ENCODE data around the gene LBX1.

The LBX1 gene

DNA sequence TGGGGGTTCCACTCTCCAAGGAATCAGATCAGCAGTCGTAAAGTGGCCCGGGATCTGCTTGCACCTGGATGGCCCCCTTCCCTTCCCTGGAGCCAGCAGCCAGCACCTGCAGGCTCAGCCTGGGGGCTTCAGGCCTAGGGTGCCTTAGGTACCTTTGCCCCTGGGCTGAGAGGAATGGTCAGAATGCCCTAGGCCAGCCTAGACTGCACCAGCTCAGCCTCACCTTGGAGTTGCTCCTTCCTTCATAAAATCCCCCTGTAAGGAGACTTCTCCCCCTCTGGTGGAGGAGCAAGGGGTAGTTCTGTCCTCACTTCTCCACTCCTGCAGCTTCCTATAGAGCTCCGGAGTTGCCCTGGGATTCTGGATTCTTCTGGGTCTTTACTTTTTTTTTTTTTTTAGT is 32.4 kb upstream of the LBX1 start:
- peaks cover 20% of the 10 kb centered on the region for H3K4me1 ChIP-seq (ENCODE audit: control insufficient read depth, insufficient read depth, low read length)
- H3K9ac ChIP-seq (ENCODE audit: low read depth, low read length): no peak overlapping the region
- H3K36me3 ChIP-seq (ENCODE audit: control insufficient read depth, insufficient read depth, low read length): no peaks in the 10 kb centered on the region
- no peak overlapping the region for H3K4me3 ChIP-seq (ENCODE audit: low read depth, low read length)
- H3K27me3 ChIP-seq (ENCODE audit: control insufficient read depth, insufficient read depth, low read length): peaks cover 38% of the 10 kb centered on the region
- no peaks in the 10 kb centered on the region for H3K9me3 ChIP-seq (ENCODE audit: control insufficient read depth, insufficient read depth, low read length)
- no peak overlapping the region for H3K27ac ChIP-seq (ENCODE audit: low read depth, low read length)

DNA sequence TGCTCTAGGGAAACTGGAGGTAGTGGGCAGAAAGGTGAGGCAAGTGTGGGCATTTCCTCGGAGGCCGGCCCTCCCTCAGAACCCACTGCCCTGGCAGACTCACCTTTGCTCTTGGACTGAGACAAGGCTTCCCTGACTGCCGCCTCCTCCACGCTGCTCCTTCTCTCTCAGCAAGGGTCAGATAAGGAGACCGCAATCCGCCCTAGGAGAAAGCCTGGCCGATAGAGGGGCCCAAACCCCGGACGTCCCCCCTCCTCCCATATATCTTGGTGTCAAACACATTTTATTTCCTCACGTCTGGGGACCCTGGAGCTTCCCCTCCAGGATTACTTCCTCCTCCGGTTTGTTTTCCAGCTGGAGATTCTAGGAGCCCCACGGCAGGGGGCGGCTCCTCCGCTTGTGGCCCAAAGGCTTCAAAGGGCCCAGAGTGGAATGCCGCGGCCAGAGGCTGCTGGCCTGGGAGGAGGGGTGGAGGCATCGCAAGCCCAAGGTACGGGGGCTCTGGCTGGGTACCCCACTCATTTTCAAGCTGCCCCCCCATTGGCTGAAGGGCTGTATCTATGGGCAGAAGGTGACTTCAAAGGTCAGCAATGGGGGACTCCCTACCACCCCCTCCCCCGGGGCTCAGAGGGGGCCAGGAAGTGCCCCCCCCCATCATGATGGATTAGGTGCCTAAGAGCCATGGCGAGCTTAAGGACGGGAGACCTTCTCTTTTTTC is 31.7 kb upstream of the LBX1 start:
- peak overlapping the region; percentile 50 for H3K27ac ChIP-seq (ENCODE audit: low read depth, low read length)
- no peaks in the 10 kb centered on the region for H3K9me3 ChIP-seq (ENCODE audit: control insufficient read depth, insufficient read depth, low read length)
- H3K9ac ChIP-seq (ENCODE audit: low read depth, low read length): no peak overlapping the region
- peaks cover 38% of the 10 kb centered on the region for H3K27me3 ChIP-seq (ENCODE audit: control insufficient read depth, insufficient read depth, low read length)
- no peaks in the 10 kb centered on the region for H3K36me3 ChIP-seq (ENCODE audit: control insufficient read depth, insufficient read depth, low read length)
- H3K4me3 ChIP-seq (ENCODE audit: low read depth, low read length): no peak overlapping the region
- H3K4me1 ChIP-seq (ENCODE audit: control insufficient read depth, insufficient read depth, low read length): peaks cover 16% of the 10 kb centered on the region

DNA sequence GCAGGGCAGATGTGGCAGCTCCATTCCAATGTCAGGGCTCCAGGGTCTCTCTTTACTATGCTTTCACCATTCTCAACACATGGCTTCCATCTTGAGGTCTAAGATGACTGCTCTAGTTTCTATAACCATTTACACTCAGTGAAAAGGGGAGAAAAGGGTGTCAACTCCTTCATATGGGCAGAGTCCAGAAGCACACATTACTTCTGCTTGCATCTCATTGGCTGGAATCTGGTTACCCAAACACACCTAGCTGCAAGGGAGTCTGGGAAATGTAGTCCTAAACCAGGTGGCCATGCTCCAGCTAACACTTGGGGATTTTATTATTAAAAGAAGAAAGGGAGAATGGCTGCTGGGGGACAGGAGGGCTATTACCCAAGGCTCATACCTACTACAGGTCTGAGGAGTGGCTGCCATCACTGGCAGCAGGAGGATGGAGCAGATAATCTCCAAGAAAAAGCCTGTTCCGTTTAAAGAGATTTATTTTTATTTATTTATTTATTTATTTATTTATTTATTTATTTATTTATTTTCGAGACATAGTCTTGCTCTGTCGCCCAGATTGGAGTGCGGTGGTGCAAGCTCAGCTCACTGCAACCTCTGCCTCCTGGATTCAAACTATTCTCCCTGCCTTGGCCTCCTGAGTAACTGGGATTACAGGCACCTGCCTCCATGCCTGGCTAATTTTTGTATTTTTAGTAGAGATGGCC is 29.1 kb upstream of the LBX1 start:
- peaks cover 24% of the 10 kb centered on the region for H3K4me1 ChIP-seq (ENCODE audit: control insufficient read depth, insufficient read depth, low read length)
- H3K4me3 ChIP-seq (ENCODE audit: low read depth, low read length): no peak overlapping the region
- H3K27me3 ChIP-seq (ENCODE audit: control insufficient read depth, insufficient read depth, low read length): peaks cover 33% of the 10 kb centered on the region
- no peak overlapping the region for H3K27ac ChIP-seq (ENCODE audit: low read depth, low read length)
- H3K36me3 ChIP-seq (ENCODE audit: control insufficient read depth, insufficient read depth, low read length): no peaks in the 10 kb centered on the region
- H3K9me3 ChIP-seq (ENCODE audit: control insufficient read depth, insufficient read depth, low read length): no peaks in the 10 kb centered on the region
- H3K9ac ChIP-seq (ENCODE audit: low read depth, low read length): no peak overlapping the region

DNA sequence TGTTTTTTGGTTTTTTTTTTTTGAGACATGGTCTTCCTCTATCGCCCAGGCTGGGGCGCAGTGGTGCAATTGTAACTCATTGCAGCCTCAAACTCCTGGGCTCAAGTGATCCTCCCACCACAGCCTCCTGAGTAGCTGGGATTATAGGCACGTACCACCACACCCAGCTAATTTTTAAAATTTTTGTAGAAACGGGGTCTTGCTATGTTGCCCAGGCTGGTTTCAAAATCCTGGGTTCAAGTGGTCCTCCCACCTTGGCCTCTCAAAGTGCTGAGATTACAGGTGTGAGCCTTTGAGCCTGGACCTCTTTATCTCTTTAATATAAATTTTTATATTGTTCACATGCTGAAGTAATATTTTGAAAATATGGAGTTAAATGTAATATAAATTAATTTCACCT is 28.2 kb upstream of the LBX1 start:
- H3K4me1 ChIP-seq (ENCODE audit: control insufficient read depth, insufficient read depth, low read length): peaks cover 24% of the 10 kb centered on the region
- peaks cover 25% of the 10 kb centered on the region for H3K27me3 ChIP-seq (ENCODE audit: control insufficient read depth, insufficient read depth, low read length)
- H3K4me3 ChIP-seq (ENCODE audit: low read depth, low read length): no peak overlapping the region
- H3K27ac ChIP-seq (ENCODE audit: low read depth, low read length): no peak overlapping the region
- H3K9me3 ChIP-seq (ENCODE audit: control insufficient read depth, insufficient read depth, low read length): no peaks in the 10 kb centered on the region
- no peaks in the 10 kb centered on the region for H3K36me3 ChIP-seq (ENCODE audit: control insufficient read depth, insufficient read depth, low read length)
- no peak overlapping the region for H3K9ac ChIP-seq (ENCODE audit: low read depth, low read length)

DNA sequence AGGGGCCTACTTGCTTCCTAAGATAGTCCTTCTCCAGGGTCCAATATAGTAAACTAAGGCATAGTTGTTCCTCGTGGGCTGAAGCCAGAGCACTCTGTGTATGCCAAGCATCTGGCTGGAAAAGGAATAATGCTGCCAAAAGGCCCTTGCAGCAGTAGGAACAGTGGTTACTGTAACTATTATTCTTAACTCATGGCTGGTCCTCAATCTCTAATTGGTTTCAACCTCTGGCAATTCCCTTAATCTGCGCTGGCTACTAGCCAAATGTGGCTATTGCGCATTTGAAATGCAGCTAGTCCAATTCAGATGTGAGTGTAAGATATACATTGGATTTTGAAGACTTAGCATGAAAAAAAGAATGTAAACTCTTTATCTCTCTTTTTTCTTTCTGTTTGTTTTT is 27.8 kb upstream of the LBX1 start:
- Histone ChIP-seq H3K27ac (ENCODE audit: low read depth, low read length) (no peak overlapping the region), H3K27me3 (ENCODE audit: control insufficient read depth, insufficient read depth, low read length) (peaks cover 21% of the 10 kb centered on the region), H3K4me3 (ENCODE audit: low read depth, low read length) (no peak overlapping the region), H3K9ac (ENCODE audit: low read depth, low read length) (no peak overlapping the region), H3K36me3 (ENCODE audit: control insufficient read depth, insufficient read depth, low read length) (no peaks in the 10 kb centered on the region), H3K4me1 (ENCODE audit: control insufficient read depth, insufficient read depth, low read length) (peaks cover 24% of the 10 kb centered on the region), H3K9me3 (ENCODE audit: control insufficient read depth, insufficient read depth, low read length) (no peaks in the 10 kb centered on the region)

DNA sequence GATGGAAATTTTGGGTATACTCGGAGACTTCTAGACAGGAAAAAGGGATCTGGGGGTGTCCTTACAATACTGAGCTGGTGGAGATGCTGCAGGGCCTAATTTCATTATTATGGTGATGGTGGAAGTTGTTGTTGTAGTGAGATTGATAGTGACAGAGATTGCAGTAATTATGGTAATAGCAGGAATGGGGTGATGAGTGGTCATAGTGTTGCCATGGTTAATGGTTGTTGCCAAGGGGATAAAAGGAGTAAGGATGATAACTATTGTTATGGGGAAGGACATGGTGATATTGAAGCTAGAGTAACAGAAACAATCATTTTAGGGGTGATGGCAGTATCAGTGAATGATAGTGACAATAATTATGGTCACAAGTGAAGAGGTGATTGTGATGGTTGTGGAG is 27.1 kb upstream of the LBX1 start:
- Histone ChIP-seq H3K9ac (ENCODE audit: low read depth, low read length) (no peak overlapping the region), H3K4me3 (ENCODE audit: low read depth, low read length) (no peak overlapping the region), H3K36me3 (ENCODE audit: control insufficient read depth, insufficient read depth, low read length) (no peaks in the 10 kb centered on the region), H3K27ac (ENCODE audit: low read depth, low read length) (no peak overlapping the region), H3K4me1 (ENCODE audit: control insufficient read depth, insufficient read depth, low read length) (peaks cover 19% of the 10 kb centered on the region), H3K27me3 (ENCODE audit: control insufficient read depth, insufficient read depth, low read length) (peaks cover 15% of the 10 kb centered on the region), H3K9me3 (ENCODE audit: control insufficient read depth, insufficient read depth, low read length) (no peaks in the 10 kb centered on the region)

DNA sequence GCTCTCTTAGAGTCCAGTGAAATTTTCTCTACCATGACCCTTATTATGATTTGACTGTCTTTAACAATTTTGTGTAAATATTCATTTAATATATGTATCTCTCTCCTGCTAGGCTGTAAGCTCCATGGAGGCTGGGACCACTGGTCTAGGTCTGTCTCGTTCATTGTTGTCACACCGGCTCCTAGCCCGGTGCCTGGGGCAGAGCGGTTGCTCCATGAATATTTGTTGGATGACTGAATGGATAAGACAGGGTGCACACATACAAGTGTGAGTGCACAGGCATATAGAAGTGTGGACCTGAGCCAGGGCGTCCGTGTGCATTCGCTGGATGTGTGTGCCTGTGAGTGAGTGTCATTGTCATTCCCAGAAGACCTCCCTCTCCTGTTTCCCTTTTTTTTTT is 20.9 kb upstream of the LBX1 start:
- Histone ChIP-seq H3K9ac (ENCODE audit: low read depth, low read length) (no peak overlapping the region), H3K27me3 (ENCODE audit: control insufficient read depth, insufficient read depth, low read length) (peaks cover 36% of the 10 kb centered on the region), H3K9me3 (ENCODE audit: control insufficient read depth, insufficient read depth, low read length) (no peaks in the 10 kb centered on the region), H3K36me3 (ENCODE audit: control insufficient read depth, insufficient read depth, low read length) (no peaks in the 10 kb centered on the region), H3K4me3 (ENCODE audit: low read depth, low read length) (no peak overlapping the region), H3K27ac (ENCODE audit: low read depth, low read length) (no peak overlapping the region), H3K4me1 (ENCODE audit: control insufficient read depth, insufficient read depth, low read length) (peaks cover 8% of the 10 kb centered on the region; the same call in 1 of the 2 replicates)

DNA sequence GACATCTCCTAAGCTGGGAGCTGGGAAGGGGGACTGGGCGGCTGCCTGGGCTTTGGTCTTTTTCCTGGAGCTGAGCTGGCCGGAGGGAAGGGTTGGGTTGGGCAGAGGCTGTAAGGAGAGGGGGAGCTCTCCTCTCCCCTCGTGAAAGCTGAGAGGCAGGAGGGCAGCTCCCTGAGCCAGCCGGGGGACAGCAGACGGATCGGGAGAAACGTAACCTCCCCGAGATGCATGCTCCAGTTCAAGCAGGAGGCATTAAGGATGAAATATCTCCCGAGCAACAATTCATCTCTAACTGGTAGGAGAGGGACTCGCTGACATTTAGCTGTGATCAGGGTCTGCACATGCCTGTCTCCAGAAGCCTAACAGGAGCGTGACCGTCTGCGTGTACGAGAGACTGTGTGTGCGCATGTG is 19.9 kb upstream of the LBX1 start:
- Histone ChIP-seq H3K9me3 (ENCODE audit: control insufficient read depth, insufficient read depth, low read length) (no peaks in the 10 kb centered on the region), H3K9ac (ENCODE audit: low read depth, low read length) (no peak overlapping the region), H3K27me3 (ENCODE audit: control insufficient read depth, insufficient read depth, low read length) (peaks cover 45% of the 10 kb centered on the region), H3K27ac (ENCODE audit: low read depth, low read length) (no peak overlapping the region), H3K36me3 (ENCODE audit: control insufficient read depth, insufficient read depth, low read length) (no peaks in the 10 kb centered on the region), H3K4me3 (ENCODE audit: low read depth, low read length) (no peak overlapping the region), H3K4me1 (ENCODE audit: control insufficient read depth, insufficient read depth, low read length) (peaks cover 6% of the 10 kb centered on the region; the same call in 1 of the 2 replicates)

DNA sequence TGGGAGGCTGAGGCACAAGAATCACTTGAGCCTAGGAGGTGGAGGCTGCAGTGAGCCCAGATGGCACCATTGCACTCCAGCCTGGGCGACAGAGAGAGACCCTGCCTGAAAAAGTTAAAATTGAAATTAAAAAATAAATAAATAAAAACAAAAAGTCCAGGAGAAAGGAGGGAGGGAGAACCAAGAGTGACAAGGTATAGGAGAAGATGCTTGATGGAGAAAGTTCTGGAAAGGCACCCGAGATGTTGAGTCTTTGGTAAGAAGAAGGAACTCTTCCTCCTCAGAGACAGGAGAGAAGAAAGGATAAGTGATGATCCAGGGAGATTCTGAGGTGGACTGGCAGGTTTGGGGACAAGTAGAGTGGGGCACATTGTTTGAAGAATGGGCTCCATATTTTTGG is 17.4 kb upstream of the LBX1 start:
- no peaks in the 10 kb centered on the region for H3K4me1 ChIP-seq (ENCODE audit: control insufficient read depth, insufficient read depth, low read length)
- no peak overlapping the region for H3K27ac ChIP-seq (ENCODE audit: low read depth, low read length)
- no peaks in the 10 kb centered on the region for H3K9me3 ChIP-seq (ENCODE audit: control insufficient read depth, insufficient read depth, low read length)
- no peak overlapping the region for H3K4me3 ChIP-seq (ENCODE audit: low read depth, low read length)
- H3K9ac ChIP-seq (ENCODE audit: low read depth, low read length): no peak overlapping the region
- no peaks in the 10 kb centered on the region for H3K36me3 ChIP-seq (ENCODE audit: control insufficient read depth, insufficient read depth, low read length)
- peaks cover 62% of the 10 kb centered on the region for H3K27me3 ChIP-seq (ENCODE audit: control insufficient read depth, insufficient read depth, low read length)

DNA sequence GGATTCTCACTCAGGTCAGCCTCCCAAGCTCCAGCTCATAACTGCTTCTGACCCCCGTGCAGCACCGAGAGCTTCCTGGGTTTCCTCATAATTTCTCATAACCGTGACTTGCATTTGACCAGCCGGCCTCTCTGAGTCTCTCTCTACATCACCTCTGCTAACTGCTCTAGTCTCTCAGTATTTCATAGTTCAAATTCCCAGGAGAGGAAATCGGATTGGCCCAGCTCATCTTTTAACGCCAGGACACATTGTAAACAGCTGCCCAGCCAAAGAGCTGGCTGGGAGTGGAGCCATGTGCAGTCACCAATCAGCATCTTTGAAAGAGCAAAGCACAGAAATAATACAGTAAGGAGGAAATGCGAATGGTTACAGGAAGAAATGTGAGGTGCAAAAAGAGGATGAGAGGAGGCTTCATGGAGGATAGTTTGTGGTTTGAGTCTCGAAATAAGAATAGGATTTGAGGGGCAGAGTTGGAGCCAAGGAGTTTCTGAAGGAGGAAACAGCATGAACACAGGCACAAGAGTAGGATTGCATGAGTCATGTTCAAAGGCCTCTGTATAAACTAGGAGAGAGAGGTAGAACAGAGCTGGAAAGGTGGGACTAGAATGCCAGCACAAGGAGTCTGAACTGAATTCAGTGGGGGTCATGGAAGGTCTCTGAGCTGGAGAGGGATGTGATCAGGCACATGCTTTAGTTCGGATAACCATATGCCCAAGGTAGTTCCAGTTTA is 15.2 kb upstream of the LBX1 start:
- Histone ChIP-seq H3K27me3 (ENCODE audit: control insufficient read depth, insufficient read depth, low read length) (peaks cover 74% of the 10 kb centered on the region), H3K4me3 (ENCODE audit: low read depth, low read length) (no peak overlapping the region), H3K9me3 (ENCODE audit: control insufficient read depth, insufficient read depth, low read length) (no peaks in the 10 kb centered on the region), H3K27ac (ENCODE audit: low read depth, low read length) (no peak overlapping the region), H3K9ac (ENCODE audit: low read depth, low read length) (no peak overlapping the region), H3K4me1 (ENCODE audit: control insufficient read depth, insufficient read depth, low read length) (no peaks in the 10 kb centered on the region), H3K36me3 (ENCODE audit: control insufficient read depth, insufficient read depth, low read length) (no peaks in the 10 kb centered on the region)

Data from HUES48 (cell line).